Smooth muscle cell of bladder (primary cell): ENCODE measurements around the gene SLC16A9. TPM values are rescaled to one million over a fixed set of nuclear protein-coding genes. Genes with fewer than 3 reads are reported as not detected.

Source experiments
- total RNA-seq: library from RNA; depleted of rRNA; stranded (reverse); fragments of >200 nt; gene quantifications from 2 replicates; pipeline ENCODE4 v1.2.3, GENCODE V29; 2014

Gene SLC16A9
- 0.14 and 0.55 TPM in 2 replicates for total RNA-seq

GRCh38 chr10:59709395-59710125 lies at the start of gene SLC16A9:
TSS of gene SLC16A9 (minus strand) at chr10:59709850. CDS start at chr10:59684291, 25,559 bp downstream.

GRCh38 chr10:59753267-59753666 lies 43.6 kb upstream of the SLC16A9 start, which contains the start of gene MRLN:
TSS of gene MRLN (minus strand) at chr10:59753455.

Other genes starting within 250 kb of the SLC16A9 start
- not detected in 2 replicates for gene MRLN, start 43.6 kb upstream of the SLC16A9 start, total RNA-seq
- 20.6 and 21.1 TPM in 2 replicates for gene CCDC6, start 196.7 kb upstream of the SLC16A9 start, total RNA-seq